Muscle layer of duodenum (tissue), 2 donors: ENCODE data around the gene HSDL1.

Experiments
- H3K27ac ChIP-seq: one replicate; pipeline ENCODE4 v1.7.0; 2013; ENCODE audit warnings: mild to moderate bottlenecking, low read length
- H3K27me3 ChIP-seq: one replicate; pipeline ENCODE4 v1.7.0; 2013; ENCODE audit warnings: low read depth, mild to moderate bottlenecking, control low read depth, low read length
- H3K36me3 ChIP-seq, 2 donors: one replicate each; pipeline ENCODE4 v1.7.0; 2013; ENCODE audit warnings: low read length in 2 of 2, control low read depth in 1 of 2, mild to moderate bottlenecking in 1 of 2; ENCODE audit not compliant: insufficient read depth in 2 of 2, control insufficient read depth in 1 of 2
- H3K4me1 ChIP-seq, 2 donors: one replicate each; pipeline ENCODE4 v1.7.0; 2013; ENCODE audit warnings: low read length in 2 of 2, mild to moderate bottlenecking in 2 of 2, control low read depth in 1 of 2, moderate library complexity in 1 of 2; ENCODE audit not compliant: insufficient read depth in 2 of 2, control insufficient read depth in 1 of 2
- H3K4me3 ChIP-seq, 2 donors: one replicate each; pipeline ENCODE4 v1.7.0; 2013; ENCODE audit warnings: low read length in 2 of 2, low read depth in 1 of 2, mild to moderate bottlenecking in 1 of 2
- H3K9me3 ChIP-seq, 2 donors: one replicate each; pipeline ENCODE4 v1.7.0; 2013; ENCODE audit warnings: low read length in 2 of 2, control low read depth in 1 of 2, mild to moderate bottlenecking in 1 of 2; ENCODE audit not compliant: control insufficient read depth in 1 of 2
- donor health status: healthy.

The HSDL1 gene

DNA sequence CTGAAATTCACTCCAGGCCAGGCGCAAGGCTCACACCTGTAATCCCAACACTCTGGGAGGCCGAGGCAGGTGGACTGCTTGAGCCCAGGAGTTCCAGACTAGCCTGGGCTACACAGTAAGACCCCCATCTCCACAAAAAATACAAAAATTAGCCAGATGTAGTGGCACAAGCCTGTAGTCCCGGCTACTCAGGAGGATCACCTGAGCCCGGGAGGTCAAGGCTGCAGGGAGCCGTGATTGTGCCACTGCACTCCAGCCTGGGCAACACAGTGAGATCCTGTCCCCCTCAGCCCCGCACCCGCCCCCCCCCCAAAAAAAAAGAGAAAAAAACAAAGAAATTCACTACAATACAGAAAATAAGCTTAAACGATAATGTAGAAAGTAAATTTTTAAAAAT, 59.7 kb downstream of the HSDL1 start:
- Histone ChIP-seq H3K36me3 (peaks cover 62 to 68% of the 10 kb centered on the region in 2 donors), H3K4me1 (no peaks in the 10 kb centered on the region), H3K27me3 (no peaks in the 10 kb centered on the region), H3K4me3 (no peak overlapping the region), H3K9me3 (no peaks in the 10 kb centered on the region), H3K27ac (no peak overlapping the region)

DNA sequence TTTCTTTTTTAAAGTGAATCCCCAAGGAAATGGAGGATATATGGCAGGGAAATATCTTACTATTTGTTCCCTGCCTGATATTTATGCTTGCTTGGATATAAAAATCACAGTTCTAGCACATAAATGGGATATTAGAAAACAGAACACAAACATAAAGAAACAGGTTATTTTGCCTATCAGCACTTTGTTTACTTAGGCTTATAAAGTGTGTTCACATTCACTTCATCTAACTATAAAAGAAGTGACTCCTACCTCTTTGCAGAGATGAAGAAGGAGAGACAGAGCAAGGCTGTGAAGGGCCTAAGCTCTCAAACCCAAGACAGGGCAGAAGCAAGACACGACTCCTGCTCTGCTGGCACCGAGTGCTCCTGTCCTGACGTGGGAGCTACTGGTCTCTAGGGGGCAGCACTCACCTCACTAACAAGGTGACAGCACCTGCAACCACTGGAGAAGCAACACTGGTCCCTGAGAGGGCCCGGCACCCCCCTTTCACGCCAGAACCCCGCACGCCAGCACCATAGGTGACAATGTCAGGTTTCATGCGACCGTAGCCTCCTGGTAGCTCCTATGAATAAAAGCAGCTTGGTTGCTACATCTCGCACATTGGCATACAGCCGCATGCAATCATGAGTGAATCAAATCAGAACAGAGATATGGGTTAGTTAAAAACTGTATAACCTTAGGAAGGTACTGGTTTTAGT, 60.3 kb downstream of the HSDL1 start:
- no peaks in the 10 kb centered on the region for H3K4me1 ChIP-seq
- H3K9me3 ChIP-seq = no peaks in the 10 kb centered on the region
- H3K27ac ChIP-seq = no peak overlapping the region
- peaks cover 62 to 68% of the 10 kb centered on the region in 2 donors for H3K36me3 ChIP-seq
- H3K4me3 ChIP-seq = no peak overlapping the region
- H3K27me3 ChIP-seq = no peaks in the 10 kb centered on the region

DNA sequence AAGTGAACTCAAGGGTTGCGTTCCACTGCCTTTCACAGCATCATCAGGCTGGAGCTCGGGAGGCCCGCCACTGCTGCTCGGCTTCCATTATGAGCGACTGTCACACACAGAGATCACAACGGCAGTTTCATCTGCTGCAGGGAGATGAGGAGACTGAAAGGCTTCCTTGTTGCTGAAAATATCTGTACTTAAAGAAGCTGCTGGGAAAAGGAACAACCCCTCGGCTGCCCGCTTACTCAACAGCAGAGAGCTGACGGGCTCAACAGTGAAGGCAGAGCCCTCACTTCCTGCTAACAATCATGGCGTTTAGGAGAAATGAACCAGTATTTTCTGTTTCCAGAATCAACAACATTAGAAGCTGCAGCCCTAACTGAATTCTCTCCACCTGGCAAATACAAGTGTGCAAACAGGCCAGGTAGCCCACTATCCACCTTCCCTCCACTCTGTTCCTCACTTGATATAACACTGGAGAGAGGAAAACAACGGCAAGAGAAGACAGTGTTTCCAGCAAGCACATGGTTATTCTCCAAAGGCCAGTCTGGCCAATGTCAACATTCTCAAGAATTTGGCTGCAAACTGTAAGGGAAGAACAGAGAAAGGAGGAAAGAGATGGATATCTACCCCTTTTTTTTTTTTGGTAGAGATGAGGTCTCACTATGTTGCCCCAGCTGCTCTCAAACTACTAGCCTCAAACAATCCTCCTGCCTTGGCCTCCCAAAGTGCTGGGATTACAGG, 62.0 kb downstream of the HSDL1 start:
- no peak overlapping the region for H3K4me3 ChIP-seq
- peaks cover 53 to 62% of the 10 kb centered on the region in 2 donors for H3K36me3 ChIP-seq
- H3K4me1 ChIP-seq = no peaks in the 10 kb centered on the region
- no peaks in the 10 kb centered on the region for H3K27me3 ChIP-seq
- H3K27ac ChIP-seq = no peak overlapping the region
- H3K9me3 ChIP-seq = no peaks in the 10 kb centered on the region

DNA sequence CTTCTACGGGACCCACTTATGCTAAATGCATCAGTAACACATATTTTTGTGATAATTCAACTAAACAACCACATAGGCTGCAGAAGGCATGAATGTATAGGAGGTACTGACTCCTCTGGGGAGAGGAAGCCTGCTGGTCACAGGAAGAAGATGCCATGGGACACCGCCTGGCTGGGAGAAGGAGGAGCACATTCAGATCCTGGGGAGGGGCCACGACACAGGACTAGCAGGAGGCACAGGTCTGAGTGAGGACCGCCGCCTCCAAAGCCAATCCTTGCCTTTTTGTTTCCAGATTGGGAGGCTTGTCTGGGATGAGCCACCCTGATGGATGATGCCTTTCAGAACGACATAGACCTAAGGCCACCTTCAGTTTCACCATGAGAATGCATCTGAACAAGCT, 62.9 kb downstream of the HSDL1 start:
- H3K4me1 ChIP-seq = no peaks in the 10 kb centered on the region
- no peak overlapping the region for H3K27ac ChIP-seq
- no peaks in the 10 kb centered on the region for H3K9me3 ChIP-seq
- H3K36me3 ChIP-seq = peaks cover 48 to 56% of the 10 kb centered on the region in 2 donors
- no peak overlapping the region for H3K4me3 ChIP-seq
- no peaks in the 10 kb centered on the region for H3K27me3 ChIP-seq

DNA sequence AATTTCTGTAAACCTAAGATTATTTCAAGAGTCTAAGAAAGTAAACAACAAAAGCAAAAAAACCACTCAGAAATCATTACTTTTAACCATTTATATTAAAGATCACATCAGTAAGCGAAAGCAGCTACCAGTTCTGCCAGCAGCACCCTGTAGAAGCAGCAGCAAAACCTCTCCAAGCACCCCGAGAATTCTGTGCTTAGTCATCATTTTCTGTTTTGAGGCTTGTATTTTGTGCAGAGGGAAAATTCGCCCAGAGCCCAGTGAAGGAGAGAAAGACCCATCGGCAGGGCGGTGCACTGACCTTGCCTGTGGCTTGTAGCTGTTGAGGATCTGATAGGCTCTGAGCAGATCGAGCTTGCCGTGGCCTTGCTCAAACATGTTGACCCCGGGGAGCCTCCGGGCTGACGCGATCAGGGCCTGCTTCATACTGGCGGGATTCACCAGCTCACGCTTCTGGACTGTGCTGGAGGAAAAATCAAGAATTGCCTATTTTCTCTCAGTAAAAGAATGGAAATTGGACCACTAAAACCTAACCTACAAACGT, 63.5 kb downstream of the HSDL1 start:
- Histone ChIP-seq H3K4me3 (no peak overlapping the region), H3K4me1 (no peaks in the 10 kb centered on the region), H3K27me3 (no peaks in the 10 kb centered on the region), H3K27ac (no peak overlapping the region), H3K9me3 (no peaks in the 10 kb centered on the region), H3K36me3 (peaks cover 42 to 55% of the 10 kb centered on the region in 2 donors)

DNA sequence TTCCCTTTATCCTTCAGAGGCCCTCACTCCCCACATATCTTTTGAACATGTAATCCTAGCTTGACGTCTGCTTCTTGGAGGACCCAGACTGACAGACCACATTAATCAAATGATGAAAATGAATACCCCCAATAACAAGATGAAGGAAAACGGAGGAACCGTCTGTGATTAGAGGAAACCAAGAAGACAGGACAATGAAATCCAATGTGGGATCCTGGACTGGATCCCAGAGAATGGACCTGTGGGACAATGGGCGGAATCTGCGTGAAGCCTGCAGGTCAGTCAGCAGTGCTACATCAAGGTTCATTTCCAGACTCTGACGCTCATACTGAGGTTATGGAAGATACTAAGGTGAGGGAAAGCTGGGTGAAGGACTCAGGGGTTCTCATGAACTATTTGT, 64.2 kb downstream of the HSDL1 start:
- H3K4me3 ChIP-seq = no peak overlapping the region
- H3K36me3 ChIP-seq = peaks cover 35 to 50% of the 10 kb centered on the region in 2 donors
- no peaks in the 10 kb centered on the region for H3K27me3 ChIP-seq
- H3K9me3 ChIP-seq = no peaks in the 10 kb centered on the region
- H3K4me1 ChIP-seq = no peaks in the 10 kb centered on the region
- H3K27ac ChIP-seq = no peak overlapping the region

DNA sequence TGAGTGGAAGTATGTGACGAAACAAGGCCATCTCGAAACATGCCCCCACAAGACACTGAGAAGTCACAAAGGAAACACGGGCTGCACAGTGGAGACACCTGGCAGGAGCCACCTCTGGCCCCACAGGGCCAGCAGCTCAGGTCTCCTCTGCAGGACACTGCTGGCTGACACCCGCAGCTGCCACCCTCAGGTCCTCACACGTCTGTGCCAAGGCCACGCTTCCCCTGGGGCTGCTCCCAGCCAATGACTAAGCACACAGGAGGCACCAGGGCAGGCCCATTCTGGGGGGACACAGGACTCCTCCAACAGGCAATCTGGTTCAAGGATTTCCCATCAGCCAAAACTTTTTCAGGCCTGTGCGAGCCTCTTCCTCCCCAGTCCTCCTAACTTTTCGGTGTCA, 64.6 kb downstream of the HSDL1 start:
- Histone ChIP-seq H3K36me3 (peaks cover 39 to 54% of the 10 kb centered on the region in 2 donors), H3K4me1 (no peaks in the 10 kb centered on the region)

DNA sequence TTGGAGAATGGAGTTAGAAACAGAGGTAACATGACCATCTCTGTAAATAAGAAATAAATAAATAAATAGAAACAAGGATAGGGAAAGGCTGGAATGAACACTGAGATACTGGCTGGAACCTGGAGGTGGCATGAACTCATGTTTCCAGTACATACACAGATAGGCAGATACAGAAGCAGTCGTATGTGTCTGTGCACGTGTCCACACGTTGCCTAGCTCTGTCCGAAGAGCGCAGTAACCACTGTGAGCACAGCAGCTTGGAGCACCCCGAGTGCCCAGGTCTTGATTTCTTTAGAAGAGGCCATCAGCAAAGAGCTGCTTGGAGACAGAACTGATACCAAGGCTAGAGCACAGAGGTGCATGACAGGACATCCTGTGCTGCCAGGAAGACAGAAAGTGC, 65.3 kb downstream of the HSDL1 start:
- Histone ChIP-seq H3K4me1 (no peaks in the 10 kb centered on the region), H3K27ac (no peak overlapping the region), H3K36me3 (peaks cover 46 to 61% of the 10 kb centered on the region in 2 donors), H3K27me3 (no peaks in the 10 kb centered on the region), H3K9me3 (no peaks in the 10 kb centered on the region), H3K4me3 (no peak overlapping the region)

More for the DNA sequence above, 64.6 kb downstream of the HSDL1 start:
- Histone ChIP-seq H3K9me3 (no peaks in the 10 kb centered on the region), H3K27ac (no peak overlapping the region), H3K4me3 (no peak overlapping the region), H3K27me3 (no peaks in the 10 kb centered on the region)

DNA sequence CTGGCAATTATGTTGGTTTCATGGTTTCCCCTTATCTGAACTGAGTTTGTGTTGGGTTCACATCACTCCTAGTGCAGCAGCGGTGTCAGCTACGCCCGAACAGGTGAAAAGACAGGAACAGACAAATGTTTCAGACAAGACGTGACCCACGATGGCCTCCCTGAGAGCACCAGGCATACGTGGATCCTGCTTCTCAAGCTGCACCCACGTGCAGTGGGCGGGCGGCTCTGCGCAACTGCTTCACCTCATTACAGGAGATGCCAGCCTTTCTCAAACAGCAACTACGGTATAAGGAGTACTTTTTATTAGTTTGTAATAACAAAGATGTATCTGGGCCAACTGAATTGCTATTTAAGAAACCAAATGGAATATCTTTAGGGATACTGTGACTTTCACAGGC, 69.6 kb downstream of the HSDL1 start:
- no peaks in the 10 kb centered on the region for H3K27me3 ChIP-seq
- H3K4me3 ChIP-seq = no peak overlapping the region
- H3K27ac ChIP-seq = no peak overlapping the region
- H3K4me1 ChIP-seq = no peaks in the 10 kb centered on the region
- H3K9me3 ChIP-seq = no peaks in the 10 kb centered on the region
- peaks cover 42 to 73% of the 10 kb centered on the region in 2 donors for H3K36me3 ChIP-seq

DNA sequence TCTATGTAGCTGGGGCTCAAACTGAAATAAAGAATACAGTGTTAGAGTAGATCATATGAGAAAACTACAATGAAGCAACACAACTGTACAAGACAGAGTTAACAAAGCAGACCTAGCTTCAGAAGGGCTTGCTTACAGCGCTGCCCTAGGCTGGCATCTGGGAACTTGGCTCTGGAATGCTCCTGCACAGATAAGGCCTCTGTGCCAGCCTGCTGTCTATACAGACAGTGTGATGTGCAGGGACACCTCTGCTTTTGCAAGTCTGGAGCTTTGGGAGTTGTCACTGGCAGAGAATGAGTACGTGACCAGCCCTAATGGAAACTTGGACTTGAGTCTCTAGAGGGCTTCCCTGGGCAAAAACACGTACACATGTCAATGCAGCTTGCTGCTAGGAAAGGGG, 70.3 kb downstream of the HSDL1 start:
- no peak overlapping the region for H3K4me3 ChIP-seq
- H3K36me3 ChIP-seq = peaks cover 42 to 73% of the 10 kb centered on the region in 2 donors
- no peak overlapping the region for H3K27ac ChIP-seq

More for the DNA sequence above, 70.3 kb downstream of the HSDL1 start:
- Histone ChIP-seq H3K27me3 (no peaks in the 10 kb centered on the region), H3K9me3 (no peaks in the 10 kb centered on the region), H3K4me1 (no peaks in the 10 kb centered on the region)
